MM.1S (cell line): ENCODE measurements around the gene WEE1.
A peak's percentile ranks its signal among the peaks of the same experiment; 100 is the strongest.

Source experiments
- DNase-seq: peaks from one replicate; pipeline ENCODE4 v3.0.0-alpha.2; 2015
- H2AFZ ChIP-seq: fragments of 300-600 bp; sonication (generic); 2 replicates; pipeline ENCODE4 v1.6.0; 2016; ENCODE audit warnings: antibody characterized with exemption, low read length
- H3F3A ChIP-seq: fragments of 300-600 bp; sonication (generic); 2 replicates; pipeline ENCODE4 v1.6.1; 2016; ENCODE audit warnings: mild to moderate bottlenecking, antibody characterized with exemption, low read length, moderate library complexity, mixed read lengths; ENCODE audit not compliant: insufficient read depth
- H3K27ac ChIP-seq: fragments of 300-600 bp; sonication (generic); 2 replicates; pipeline ENCODE4 v1.5.1; 2016; ENCODE audit warnings: mild to moderate bottlenecking, low read length
- H3K27me3 ChIP-seq: fragments of 300-600 bp; sonication (generic); replicated peaks from 2 replicates; pipeline ENCODE4 v1.6.0; 2016; ENCODE audit warnings: low read length; ENCODE audit not compliant: insufficient read depth
- H3K36me3 ChIP-seq: fragments of 300-600 bp; sonication (generic); replicated peaks from 2 replicates; pipeline ENCODE4 v1.6.1; 2016; ENCODE audit warnings: mild to moderate bottlenecking, low read length, mixed read lengths; ENCODE audit not compliant: insufficient read depth
- H3K4me1 ChIP-seq: fragments of 300-600 bp; sonication (generic); 2 replicates; pipeline ENCODE4 v1.6.1; 2016; ENCODE audit warnings: low read length, mixed read lengths
- H3K4me2 ChIP-seq: fragments of 300-600 bp; sonication (generic); 2 replicates; pipeline ENCODE4 v1.6.0; 2016; ENCODE audit warnings: low read depth, low read length
- H3K4me3 ChIP-seq: fragments of 300-600 bp; sonication (generic); 2 replicates; pipeline ENCODE4 v1.5.1; 2016; ENCODE audit warnings: low read length, mixed read lengths
- H3K79me2 ChIP-seq: fragments of 300-600 bp; sonication (generic); 2 replicates; pipeline ENCODE4 v1.6.1; 2016; ENCODE audit warnings: mixed run types, low read length, mixed read lengths
- H3K9ac ChIP-seq: fragments of 300-600 bp; sonication (generic); 2 replicates; pipeline ENCODE4 v1.6.1; 2016; ENCODE audit warnings: low read length, mixed read lengths
- H3K9me2 ChIP-seq: fragments of 300-600 bp; sonication (generic); replicated peaks from 2 replicates; pipeline ENCODE4 v1.6.1; 2016; ENCODE audit warnings: mild to moderate bottlenecking, low read length, mixed read lengths; ENCODE audit not compliant: insufficient read depth
- H3K9me3 ChIP-seq: fragments of 300-600 bp; sonication (generic); replicated peaks from 2 replicates; pipeline ENCODE4 v1.6.1; 2016; ENCODE audit warnings: mild to moderate bottlenecking, low read length, mixed read lengths; ENCODE audit not compliant: insufficient read depth
- H4K20me1 ChIP-seq: fragments of 300-600 bp; sonication (generic); 2 replicates; pipeline ENCODE4 v1.6.1; 2016; ENCODE audit warnings: mild to moderate bottlenecking, low read length, moderate library complexity, mixed read lengths; ENCODE audit not compliant: insufficient read depth
- CTCF ChIP-seq: fragments of 300-600 bp; sonication (generic); IDR thresholded peaks from 2 replicates; pipeline ENCODE4 v1.5.1; 2016; ENCODE audit warnings: antibody characterized with exemption, low read length, mixed read lengths
- EZH2 ChIP-seq: fragments of 300-600 bp; sonication (generic); optimal IDR thresholded peaks from 2 replicates; pipeline ENCODE3; 2017; ENCODE audit warnings: low read depth, mild to moderate bottlenecking, antibody characterized with exemption, low read length, mixed read lengths
- EZH2phosphoT487 ChIP-seq: fragments of 300-600 bp; sonication (generic); IDR thresholded peaks from 2 replicates; pipeline ENCODE4 v1.6.1; 2018; ENCODE audit warnings: antibody characterized with exemption, low read length

WEE1 gene

GRCh38 chr11:9574622-9575259, 1.3 kb downstream of the WEE1 start:
- TF ChIP-seq CTCF (no peak), EZH2phosphoT487 (no peak), EZH2 (no peak)
- H3K27ac ChIP-seq, result peak overlapping the region; percentile 51; the same call in 1 of the 2 replicates
- H4K20me1 ChIP-seq, result peaks cover 8% of the 10 kb centered on the region; the same call in 1 of the 2 replicates
- H3K79me2 ChIP-seq, result peaks cover 57% of the 10 kb centered on the region
- H3K36me3 ChIP-seq, result peaks cover 11% of the 10 kb centered on the region; the same call in 1 of the 2 replicates
- peak overlapping the region; percentile 22 for H2AFZ ChIP-seq
- H3K4me2 ChIP-seq, result peak overlapping the region; percentile 85
- peak overlapping the region; percentile 79 for H3K9ac ChIP-seq
- H3F3A ChIP-seq, result peaks cover 39% of the 10 kb centered on the region
- no peaks in the 10 kb centered on the region for H3K9me3 ChIP-seq
- H3K4me3 ChIP-seq, result peak overlapping the region; percentile 81
- H3K27me3 ChIP-seq, result no peaks in the 10 kb centered on the region
- H3K9me2 ChIP-seq, result no peaks in the 10 kb centered on the region
- peak; percentile 43 for DNase-seq
- peaks cover 29% of the 10 kb centered on the region for H3K4me1 ChIP-seq

GRCh38 chr11:9575260-9576240, 2.1 kb downstream of the WEE1 start:
- Histone ChIP-seq H4K20me1 (peaks cover 8% of the 10 kb centered on the region; the same call in 1 of the 2 replicates), H3K79me2 (peaks cover 65% of the 10 kb centered on the region), H3K4me2 (peak overlapping the region; percentile 85), H3K27me3 (no peaks in the 10 kb centered on the region), H3K9me2 (no peaks in the 10 kb centered on the region), H3K9ac (peak overlapping the region; percentile 79), H2AFZ (peak overlapping the region; percentile 22; the same call in 1 of the 2 replicates), H3K27ac (peak overlapping the region; percentile 51; the same call in 1 of the 2 replicates), H3F3A (peaks cover 35% of the 10 kb centered on the region), H3K36me3 (peaks cover 11% of the 10 kb centered on the region; the same call in 1 of the 2 replicates), H3K9me3 (no peaks in the 10 kb centered on the region), H3K4me3 (peak overlapping the region; percentile 81), H3K4me1 (peaks cover 26% of the 10 kb centered on the region)
- peak; percentile 43 for DNase-seq
- TF ChIP-seq EZH2 (no peak), CTCF (no peak)

GRCh38 chr11:9576701-9577381, 3.4 kb downstream of the WEE1 start:
- Histone ChIP-seq H3K36me3 (peaks cover 14% of the 10 kb centered on the region; the same call in 1 of the 2 replicates), H4K20me1 (peaks cover 8% of the 10 kb centered on the region; the same call in 1 of the 2 replicates), H3K9ac (peak overlapping the region; percentile 79; the same call in 1 of the 2 replicates), H2AFZ (no peak overlapping the region), H3K4me1 (peaks cover 26% of the 10 kb centered on the region), H3K79me2 (peaks cover 78% of the 10 kb centered on the region), H3K9me2 (no peaks in the 10 kb centered on the region), H3K9me3 (no peaks in the 10 kb centered on the region), H3F3A (peaks cover 35% of the 10 kb centered on the region), H3K4me2 (peak overlapping the region; percentile 85), H3K27ac (no peak overlapping the region; the same call in 1 of the 2 replicates), H3K27me3 (no peaks in the 10 kb centered on the region), H3K4me3 (peak overlapping the region; percentile 81)
- TF ChIP-seq EZH2, result no peak
- no peak for TF ChIP-seq CTCF
- no peak for TF ChIP-seq EZH2phosphoT487
- DNase-seq, result no peak
